LHCN-M2 (cell line): ENCODE results near the gene PGM5. TPM values are rescaled to one million over a fixed set of nuclear protein-coding genes. Genes with fewer than 3 reads are reported as not detected.
A peak's percentile ranks its signal among the peaks of the same experiment; 100 is the strongest.
"Not testable (repeated sequence)": the region's sequence is repeated elsewhere in the genome, so short reads cannot be mapped to it uniquely, and the experiment has no call there.

ENCODE experiments used
- DNase-seq: peaks from one replicate; pipeline ENCODE4 v3.0.0-alpha.2; 2012; ENCODE audit warnings: low read depth
- total RNA-seq: library from RNA; depleted of rRNA; stranded (reverse); fragments of >200 nt; gene quantifications from 2 replicates; pipeline ENCODE4 v1.2.3, GENCODE V29; 2014

Gene PGM5
- total RNA-seq, 1 experiment from 2014 or later, result not detected

DNA sequence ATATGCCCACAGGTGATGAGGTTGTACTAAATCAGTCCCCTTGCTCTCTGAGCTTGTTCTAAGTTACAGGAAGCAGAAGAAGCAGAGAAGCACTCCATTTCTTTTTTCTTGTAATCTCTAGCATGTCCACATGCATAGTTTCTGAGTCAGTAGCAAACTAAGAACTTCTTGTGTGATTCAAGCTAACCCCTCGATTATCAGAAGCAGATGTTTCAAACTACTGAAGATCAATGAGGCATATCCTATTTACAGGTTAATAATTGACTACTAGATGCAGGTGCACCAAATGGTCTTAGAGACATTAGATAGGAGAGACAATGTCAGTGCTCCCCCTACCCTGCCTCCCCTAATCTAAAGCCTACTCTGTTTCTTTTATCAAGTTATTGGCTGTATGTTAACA lies 21.3 kb downstream of the PGM5 start:
- not testable (repeated sequence) for DNase-seq

DNA sequence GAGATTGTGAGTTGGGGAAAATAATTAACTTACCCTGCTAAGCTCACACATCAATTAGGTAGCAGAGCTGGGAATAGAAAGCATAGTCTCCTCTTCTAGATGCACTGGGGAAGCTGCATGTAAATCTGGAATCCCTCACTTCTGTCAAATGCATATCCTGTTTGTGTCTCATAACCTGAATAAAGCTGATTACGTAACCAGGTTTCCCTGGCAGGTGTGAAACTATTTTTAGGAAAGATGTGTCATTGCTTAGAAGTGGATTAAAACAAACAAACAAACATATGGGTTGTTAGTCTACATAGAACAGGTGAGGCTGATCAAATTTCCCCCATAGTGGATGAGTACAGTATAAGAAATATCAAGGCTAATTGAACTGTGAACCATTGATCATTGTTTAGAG lies 27.5 kb downstream of the PGM5 start:
- DNase-seq, result peak; percentile 8

DNA sequence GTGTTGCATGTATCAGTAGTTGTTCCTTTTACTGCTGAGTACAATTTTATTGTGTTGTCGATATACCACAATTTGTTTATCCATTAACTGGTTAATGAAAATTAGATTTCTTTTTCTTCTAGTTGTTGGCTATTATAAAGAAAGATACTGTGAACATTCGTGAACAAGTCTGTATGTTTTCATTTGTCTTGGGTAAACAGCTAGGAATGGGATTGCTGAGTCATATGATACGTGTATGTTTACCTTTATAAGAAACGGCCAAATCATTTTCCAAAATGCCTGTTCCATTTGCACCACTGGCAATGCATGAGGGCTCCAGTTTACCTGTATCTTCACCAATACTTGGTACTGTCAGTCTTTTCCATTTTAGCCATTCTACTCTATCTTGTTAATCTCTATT lies 33.1 kb downstream of the PGM5 start:
- DNase-seq, result not testable (repeated sequence)

DNA sequence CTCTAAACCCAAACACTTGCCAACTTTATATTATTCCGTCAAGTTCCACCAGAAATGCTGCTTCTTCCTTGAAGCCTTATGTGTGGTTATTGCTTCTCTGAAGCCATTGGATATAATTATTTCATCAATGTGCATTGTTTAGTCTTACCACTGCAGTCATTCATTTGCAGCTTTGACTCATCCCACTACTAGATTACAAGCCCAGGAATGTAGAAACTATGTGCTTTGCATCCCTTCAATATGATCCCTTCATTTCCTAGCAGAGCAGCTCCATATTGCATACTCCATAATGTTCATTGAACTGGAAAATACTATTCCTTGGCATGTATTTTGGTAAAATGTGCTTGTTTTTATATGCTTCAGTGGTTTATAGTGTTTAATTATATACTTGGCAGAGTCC lies 34.3 kb downstream of the PGM5 start:
- not testable (repeated sequence) for DNase-seq

DNA sequence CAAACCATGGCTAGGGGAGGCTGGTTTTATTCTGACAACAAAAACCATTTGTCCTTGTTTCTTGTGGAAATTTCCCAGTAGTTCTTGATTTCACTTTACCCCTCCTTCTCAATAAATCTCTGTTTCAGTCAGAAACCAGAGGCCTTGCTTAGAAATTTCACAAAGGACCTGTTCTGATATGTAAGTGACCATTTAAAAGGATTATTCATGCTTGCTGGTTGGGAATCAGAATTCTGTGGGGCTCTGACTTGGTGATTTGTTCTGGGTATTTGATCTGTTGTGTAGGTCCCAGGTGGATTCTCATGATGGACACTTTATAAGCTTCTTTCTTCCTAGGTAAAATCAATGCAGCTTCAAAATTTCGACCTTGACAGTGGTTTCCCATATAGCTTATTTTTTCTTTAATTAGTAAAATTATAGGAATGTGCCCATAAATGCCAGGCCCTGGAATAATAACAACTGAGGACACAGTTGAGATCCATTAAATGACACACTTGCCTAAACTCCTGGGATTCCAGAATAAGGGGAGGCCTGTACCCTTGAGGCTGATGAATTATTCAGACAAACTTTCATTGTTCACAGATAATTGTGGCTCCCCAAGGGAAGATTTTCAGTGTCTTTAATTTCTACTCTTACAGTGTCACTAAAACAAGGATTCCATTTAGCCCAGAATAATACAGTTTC lies 40.1 kb downstream of the PGM5 start:
- DNase-seq, result not testable (repeated sequence)

DNA sequence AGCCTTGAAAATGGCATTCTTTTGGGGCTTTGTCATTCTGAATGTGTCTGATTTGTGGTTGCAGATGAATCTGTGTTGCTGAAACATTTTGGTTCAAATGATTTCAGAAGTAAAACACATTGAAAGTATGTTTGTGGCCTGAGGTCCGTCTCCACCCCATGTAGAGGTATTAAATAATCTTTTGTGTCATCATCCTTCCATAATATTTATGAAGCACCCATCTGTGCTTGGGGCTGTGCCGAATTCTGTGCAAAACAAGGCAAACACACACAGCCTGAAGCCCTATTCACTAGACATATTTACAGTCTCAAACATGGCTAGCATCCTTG lies 40.6 kb downstream of the PGM5 start:
- peak; percentile 72 for DNase-seq

DNA sequence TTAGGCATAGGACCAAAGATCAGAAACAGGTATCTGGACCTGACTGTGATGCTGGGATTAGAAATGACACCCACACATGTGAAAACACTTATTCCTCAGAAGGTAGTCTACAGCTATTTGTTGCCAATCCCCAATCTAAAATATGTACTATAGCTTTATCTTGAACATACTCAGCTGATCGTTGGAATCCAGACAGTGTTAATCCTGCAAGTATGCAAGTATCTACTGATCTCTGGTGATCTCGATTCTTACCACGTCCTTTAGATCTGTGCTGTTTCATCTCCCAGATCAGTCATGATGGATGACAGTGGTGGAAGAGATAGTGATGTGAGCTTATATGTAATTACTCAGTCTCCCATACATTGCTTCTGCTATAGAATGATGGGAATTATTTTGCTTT lies 41.4 kb downstream of the PGM5 start:
- not testable (repeated sequence) for DNase-seq

DNA sequence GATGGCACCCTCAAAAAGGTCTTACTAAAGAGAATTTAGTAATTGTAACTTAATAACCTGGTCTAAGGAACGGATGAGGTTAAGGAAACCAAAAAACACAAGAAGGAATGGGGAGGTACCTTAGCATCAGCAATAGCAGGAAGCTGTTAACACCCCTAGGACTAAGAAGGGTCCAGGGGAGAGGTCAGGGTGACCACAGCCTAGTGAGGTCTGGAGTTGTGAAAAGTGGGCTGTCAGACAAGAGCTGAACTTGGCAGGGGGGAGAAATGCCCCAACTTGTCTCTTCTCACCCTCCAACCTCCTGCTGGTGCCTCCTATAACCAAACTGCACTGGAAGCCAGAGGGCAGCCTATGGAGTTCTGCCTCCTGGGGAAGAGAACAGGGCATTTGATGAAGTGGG lies 41.9 kb downstream of the PGM5 start:
- DNase-seq, result not testable (repeated sequence)

DNA sequence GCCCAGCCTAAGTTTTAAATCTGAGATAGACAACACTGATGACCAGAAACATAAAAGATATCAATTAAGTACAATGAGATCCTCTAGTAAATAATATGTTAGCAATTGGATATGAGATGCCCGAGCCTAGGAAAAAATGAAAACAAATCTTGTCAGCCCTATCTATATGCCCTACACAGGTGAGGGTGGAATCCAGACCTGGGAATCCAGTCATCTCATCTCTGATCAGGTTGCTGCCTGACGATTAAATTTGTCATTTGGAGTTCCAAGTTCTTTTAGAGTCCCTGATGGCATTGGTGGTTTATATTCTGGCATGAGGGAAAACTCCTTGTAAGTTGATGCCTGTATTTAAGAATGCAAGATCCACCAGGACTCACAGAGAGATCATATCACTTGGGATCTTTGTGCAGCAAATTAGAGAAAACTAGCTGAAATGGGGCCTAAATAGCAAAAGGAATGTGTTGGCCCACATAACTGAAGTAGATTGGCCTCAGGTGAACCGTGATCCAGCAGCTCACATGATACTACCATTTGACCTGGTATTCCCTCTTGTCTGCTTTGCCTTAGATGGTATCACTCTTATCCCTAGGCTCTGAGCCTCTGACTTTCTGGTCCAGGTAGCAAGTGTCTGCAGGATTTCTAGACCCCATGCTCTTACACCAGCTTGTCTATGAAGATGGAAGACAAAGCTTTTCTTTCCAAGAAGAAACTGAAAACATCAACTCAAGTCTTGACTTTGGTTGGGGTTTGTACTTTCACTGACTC lies 48.2 kb downstream of the PGM5 start:
- not testable (repeated sequence) for DNase-seq

DNA sequence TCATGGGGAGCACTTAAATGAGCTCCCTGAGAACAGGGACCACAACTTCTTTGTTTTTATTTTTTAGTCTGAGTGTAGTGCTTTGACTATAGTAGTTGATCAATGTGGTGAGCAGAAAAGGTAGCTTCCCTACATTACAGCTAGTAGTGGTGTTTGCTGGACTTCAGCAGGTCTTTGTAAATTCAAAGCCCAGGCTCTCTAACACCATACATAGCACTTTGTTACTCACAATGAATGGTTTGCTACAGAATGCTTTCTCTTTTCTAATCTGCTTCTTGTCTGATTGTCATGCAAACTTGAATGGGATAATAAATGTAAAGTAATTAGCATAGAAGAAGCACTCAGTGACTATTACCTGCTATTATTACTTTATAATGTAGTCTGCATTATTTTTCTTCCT lies 55.5 kb downstream of the PGM5 start:
- not testable (repeated sequence) for DNase-seq

DNA sequence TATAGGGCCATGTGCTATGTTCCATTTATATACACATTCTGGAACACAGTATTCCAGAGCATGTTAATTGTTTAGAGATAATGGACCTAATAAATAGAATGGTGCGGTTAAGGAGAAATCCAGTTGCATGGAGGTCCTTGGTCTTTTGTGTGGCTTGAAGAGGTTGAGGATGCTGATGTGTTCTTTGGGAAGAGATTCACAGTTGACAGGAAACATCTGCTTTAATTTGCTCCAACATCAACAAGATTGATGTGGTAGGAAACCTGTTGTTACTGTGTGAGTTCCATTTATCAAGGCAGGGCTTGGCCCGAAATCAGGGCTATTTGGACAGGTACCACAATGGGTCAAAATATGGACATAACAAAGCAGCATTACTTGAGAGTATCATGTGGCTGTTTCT lies 56.3 kb downstream of the PGM5 start:
- DNase-seq, result not testable (repeated sequence)

DNA sequence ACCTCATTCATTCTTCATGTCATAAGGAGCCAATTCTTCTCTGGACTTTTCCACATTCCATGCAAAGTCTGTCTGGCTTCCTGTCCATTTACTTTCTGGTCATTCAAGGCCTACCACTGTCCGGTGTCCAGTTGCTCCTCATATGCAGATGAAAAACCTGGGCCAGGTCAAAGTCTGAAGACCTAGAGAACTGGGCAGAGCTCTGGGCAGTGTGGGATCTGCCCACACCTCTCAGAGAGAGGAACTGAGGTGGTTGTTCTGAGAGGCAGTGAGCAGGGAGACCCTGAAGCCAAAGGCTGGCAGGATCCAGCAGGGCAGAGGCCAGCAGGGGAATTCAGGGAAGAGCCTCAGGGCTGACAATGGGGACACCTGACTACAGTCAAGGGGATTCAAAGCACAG lies 58.7 kb downstream of the PGM5 start:
- DNase-seq, result not testable (repeated sequence)

DNA sequence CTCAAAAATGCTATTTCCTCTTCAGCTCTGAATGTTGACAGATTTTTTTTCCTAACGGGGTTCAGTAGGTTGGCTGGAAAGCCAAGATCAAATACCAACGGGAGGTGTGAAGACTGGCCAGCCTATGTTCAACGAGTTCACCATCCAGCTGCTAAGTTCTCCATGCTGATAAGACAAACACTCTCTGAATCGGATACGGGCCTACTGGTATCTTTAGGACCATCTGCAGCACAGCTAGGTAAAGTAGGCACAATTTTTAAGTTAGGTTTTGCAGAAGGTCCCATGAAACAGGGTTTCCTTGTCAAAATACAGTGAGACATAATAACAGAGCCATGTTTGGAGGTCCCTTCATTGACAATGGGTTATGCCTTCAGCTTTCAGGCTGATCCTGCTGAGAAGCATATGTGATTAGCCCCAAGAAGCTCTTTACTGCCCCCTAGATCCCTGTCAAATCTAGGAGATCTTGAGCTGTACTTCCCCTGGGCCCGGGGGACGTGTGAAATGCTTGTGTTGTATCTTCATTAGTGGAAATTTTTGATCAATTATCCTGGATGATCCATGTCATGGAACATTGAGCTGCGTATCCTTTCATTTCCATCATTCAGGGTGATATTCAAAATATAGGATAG lies 60.6 kb downstream of the PGM5 start:
- peak; percentile 1 for DNase-seq

DNA sequence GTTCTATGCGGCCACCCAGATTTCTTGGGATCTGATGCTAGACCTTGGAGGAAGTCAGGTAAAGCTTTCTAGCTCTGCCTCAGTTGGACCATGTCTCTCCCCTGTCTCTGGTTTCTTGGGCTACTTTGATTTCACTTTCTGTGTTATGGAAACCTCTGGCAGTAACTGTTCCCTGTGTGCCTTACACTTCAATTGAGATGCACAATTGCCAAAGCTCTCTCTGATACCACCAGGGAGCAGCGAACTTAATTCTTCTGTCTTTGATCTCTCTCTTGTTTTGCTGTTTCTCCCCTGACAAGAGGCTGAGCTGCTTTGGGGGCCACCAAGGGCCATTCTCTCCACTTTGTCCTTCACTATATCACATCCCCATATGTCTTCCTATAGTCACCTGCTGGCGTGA lies 61.4 kb downstream of the PGM5 start:
- DNase-seq, result no peak

DNA sequence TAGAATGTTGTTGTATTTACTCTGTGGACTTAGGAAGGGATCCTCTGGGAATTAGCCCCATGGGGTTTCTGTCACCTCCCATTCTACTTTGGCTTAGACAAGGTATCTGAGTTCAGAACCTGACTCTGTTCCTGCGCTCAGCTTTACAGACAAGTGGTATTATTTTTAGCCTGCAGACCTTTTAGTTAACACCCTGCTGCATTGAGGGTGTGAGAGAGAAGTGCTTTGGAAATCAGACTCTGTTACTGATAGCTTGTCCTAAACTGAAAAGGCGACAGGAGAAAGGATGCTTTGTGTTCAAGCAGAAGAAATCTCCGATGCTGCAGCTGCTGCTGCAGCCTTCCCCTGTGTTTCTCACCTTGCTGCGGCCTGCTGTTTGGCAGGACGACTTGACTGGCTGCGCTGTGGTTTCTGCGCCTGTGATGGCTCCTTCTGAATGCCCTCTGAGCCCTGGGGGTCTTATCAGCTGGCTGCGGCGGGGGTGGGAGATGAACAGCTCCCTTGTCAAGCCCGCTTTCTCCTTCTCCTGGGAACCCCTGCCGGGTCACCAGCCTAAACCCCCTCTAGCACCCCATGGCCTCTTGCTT lies 61.9 kb downstream of the PGM5 start:
- no peak for DNase-seq

DNA sequence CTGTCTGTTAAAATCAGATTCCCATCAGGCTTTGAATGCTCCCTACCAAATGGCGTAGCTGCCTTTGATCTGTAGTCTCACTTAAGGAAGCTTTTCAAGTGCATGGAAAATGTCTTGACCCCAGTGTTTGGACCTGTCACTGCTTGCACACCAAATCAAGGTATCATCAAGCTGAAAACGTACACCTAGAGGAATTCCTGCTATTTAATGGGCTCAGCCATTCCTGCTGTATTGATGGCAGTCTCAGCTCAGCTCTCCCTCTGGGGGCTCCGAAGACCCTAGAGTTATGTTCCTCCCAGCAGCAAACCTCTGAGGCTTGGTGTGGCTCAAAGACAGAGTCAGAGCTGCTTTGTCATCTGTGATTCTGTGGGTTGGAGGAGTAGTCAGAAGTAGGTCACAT lies 63.5 kb downstream of the PGM5 start:
- no peak for DNase-seq

DNA sequence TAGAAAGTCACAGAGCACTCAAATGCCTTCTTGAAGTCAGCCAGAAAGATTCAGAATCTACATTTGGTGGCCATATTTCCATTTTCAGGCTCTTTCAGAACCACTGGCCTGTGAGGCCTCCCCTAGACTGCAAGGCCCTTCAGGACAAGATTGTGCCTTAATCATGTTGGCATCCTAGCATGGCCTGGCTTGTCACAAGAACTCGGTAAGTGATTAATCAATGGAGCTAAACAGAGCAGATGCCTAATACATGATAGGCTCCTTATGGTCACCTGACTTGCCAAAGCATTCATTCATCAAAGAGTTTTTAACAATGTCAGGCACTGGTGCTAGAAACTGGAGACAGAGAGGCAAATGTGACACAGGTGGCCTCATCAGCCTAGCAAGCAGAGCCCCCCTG lies 70.3 kb downstream of the PGM5 start:
- DNase-seq, result no peak

DNA sequence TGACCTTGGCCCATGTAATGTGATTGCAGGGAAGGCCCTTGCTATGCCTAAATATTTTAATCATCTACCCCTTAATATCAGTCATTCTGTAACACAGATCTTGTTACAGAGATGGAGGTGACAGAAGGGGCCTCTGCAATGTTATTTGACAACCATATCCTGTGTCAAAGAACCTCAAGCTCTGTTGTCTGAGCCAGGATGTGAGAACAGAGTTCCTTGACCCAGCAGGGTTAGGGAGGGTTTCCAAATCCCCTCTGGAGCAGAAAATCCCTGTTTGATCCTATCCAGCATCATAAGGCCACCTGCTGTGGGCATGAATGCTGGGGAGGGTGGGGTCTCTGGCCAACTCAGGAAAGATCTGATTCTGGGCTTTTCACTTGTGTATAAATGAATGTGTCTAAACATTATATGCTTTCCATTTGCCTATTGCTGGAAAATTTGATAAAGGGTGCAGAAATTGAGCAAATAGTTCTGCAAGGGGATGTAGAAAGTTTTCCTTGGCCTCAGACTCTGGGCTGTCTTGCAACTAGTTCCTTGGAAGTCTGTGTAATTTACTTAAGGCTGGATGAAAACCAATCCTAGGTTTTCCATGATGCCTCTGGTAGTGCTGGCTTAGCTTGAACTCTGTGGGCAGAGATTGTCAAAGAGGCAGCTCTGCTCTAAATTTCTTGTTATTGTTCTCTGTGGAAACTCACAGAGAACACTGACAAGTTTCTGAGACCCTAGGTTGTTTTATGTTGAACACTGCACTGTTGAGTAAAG lies 71.0 kb downstream of the PGM5 start:
- no peak for DNase-seq

DNA sequence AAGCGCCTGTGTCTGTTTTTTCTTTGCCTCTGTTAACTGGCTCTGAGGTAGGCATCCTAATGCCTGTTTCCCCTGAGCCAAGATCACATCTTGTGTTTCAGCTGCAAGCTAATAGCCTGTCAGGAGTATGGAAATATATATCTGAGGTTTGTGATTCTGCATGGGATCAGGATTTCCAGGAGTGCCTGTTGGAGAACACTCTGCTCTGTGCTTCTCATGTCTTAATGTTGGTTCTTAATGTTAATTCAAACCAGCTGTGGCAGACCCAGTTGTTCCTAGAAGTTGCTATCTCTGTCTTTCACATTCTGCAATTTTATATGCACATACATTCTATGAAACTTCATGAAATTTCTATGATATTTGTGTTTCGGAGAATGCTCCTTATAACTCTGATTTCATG lies 72.1 kb downstream of the PGM5 start:
- no peak for DNase-seq

DNA sequence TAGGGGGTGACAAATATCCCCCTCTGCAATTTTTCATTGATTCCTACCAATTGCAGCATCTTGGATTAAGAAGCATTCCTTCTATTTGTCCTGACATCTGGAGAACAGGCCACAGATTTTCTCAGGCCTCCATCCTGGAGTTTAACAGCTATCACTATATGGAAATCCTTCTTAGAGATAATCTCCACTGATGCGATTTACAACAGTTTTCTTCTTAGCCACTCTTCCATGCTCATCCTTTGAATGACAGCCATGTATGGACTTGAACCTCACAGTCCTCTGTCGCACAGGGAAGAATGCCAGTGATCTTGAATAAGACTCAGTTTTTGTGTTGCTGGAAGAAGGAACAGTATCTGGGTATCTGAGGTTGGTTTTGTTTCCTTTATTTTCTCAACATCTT lies 73.2 kb downstream of the PGM5 start:
- DNase-seq, result no peak

DNA sequence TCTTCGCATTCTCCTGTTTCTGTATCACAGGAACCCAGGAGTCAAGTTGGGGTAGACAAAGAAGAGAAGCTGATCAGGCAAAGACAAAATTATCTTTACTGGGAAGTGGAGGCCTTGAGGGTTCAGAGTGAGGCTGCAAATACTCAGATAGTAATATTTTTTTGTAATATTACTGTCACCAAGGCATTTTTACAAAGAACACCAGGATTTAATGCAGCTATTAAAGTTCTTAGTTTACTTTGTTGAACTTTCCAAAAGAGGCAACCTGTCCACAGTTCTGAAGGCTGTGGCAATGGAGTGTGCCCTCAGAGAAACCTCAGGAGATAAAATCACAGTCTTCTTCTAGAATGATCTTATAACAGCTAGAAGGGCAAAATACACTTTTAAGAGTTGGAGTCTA lies 74.9 kb downstream of the PGM5 start:
- DNase-seq, result no peak
